ENCODE results near the gene TEX53.
A peak's percentile ranks its signal among the peaks of the same experiment; 100 is the strongest.

Gene TEX53

DNA sequence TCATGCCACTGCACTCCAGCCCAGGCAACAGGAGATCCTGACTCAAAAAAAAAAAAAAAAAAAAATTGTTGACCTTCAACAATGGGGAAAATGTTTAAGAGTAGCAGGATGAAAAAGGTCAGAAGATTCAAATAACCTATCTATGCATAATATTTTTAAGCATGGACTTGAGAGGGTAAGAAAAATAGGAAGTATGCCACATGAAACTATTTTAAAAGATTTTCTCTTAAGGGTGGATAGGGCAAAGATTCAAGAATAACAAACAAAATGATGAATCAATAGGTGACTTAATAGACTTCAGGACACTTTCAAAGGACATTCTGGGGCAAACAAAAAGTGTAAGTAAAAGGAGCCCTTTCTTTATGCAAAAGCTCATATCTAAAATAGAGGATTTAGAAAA is 21.2 kb upstream of the TEX53 start:
- no peak for DNase-seq

GRCh38 chr9:114678130-114678529 is 20.5 kb upstream of the TEX53 start:
- no peak for DNase-seq

DNA sequence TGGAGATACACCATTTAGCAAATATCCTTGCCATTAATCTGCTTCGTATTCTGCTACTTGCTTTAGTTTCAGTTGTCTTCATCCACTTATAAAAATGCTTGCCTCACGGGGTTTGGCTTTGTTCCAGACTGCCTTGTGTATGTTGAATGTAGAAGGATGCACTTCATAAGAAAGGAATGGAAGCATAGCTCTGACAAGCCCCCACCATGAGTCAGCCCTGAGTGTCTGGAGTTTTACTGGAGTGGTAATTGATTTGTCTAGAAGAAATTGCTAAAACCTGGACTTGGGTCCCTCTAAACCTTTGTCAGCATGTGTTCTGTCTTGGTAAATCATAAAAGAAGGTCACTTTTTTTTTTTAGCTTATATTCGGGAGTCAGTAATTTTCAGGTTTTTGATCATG is 19.8 kb upstream of the TEX53 start:
- DNase-seq: peak; percentile 87

- DNase-seq: no peak
Observed at GRCh38 chr9:114676901-114677300, 19.3 kb upstream of the TEX53 start.

GRCh38 chr9:114674798-114675540 is 17.4 kb upstream of the TEX53 start:
- DNase-seq: no peak

DNA sequence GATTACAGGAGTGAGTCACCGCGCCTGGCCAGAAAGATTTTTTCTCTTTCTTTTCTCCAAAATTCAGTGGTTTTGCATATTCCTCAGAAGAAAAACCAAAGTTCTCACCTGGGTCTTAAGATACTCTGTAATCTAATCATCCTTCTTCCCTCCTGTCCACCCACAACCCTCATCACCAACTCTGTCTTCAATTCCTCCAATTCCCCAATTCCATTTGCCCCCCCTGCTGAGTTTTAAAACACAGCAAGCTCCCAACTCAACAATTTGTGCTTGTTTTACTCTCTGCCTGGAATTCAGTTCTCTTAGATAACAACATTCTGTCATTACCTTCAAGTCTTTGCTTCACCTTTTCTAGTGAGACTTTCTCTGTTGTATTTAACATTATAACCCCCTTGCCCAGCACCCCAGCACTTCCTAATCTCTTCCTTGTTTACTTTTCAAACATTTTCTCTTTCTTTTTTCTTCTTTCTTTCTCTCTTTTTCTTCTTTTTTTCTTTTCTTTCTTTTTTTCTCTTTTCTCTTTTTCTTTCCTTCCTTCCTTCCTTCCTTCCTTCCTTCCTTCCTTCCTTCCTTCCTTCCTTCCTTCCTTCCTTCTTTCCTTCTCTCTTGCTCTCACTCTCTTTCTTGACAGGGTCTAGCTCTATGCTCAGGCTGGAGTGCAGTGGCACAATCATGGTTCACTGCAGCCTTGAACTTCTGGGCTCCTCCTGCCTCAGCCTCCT is 16.6 kb upstream of the TEX53 start:
- DNase-seq: no peak

DNA sequence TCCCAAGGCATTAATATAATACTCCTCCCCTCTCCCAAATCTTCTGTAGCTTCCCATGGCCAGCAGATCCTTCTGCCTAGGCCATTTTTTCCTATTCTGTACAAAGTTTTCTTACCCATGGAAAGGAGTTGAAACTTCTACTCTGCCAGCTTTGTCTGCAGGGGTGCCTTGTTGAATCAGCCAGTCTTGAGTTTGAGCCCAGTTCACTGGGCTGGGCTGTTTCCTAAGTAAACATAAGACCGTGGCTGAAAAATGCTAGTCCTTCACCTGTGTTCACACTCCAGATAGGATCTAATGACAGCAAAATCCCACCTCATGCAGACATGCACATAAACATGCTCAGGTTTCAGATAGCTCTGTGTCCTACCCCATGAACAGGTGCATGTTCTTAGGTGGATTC is 14.0 kb upstream of the TEX53 start:
- peak; percentile 20 for DNase-seq

- no peak for DNase-seq
Observed at GRCh38 chr9:114669961-114670360, 12.4 kb upstream of the TEX53 start.

GRCh38 chr9:114668146-114668545 is 10.5 kb upstream of the TEX53 start:
- no peak for DNase-seq

- DNase-seq: no peak
Observed at GRCh38 chr9:114666851-114667250, 9.2 kb upstream of the TEX53 start.

GRCh38 chr9:114666401-114666800 is 8.8 kb upstream of the TEX53 start:
- no peak for DNase-seq

DNA sequence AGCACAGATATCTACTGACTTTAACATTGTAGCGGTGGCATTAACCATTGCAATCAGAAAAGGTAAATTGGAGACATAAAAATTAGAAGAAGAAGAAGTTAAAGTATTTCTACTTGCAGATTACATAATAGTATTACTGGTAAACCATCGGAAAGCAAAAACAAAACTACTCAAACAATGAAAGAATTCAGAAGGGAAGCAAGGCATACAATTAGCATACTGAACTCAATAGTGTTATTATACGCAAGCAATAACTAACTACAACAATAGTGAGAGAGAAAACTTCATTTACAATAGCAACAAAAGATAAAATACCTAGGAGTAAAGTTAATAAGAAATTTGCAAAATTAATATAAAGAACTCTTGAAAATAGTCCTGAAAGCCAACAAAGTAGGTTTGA is 6.6 kb upstream of the TEX53 start:
- DNase-seq: no peak

DNA sequence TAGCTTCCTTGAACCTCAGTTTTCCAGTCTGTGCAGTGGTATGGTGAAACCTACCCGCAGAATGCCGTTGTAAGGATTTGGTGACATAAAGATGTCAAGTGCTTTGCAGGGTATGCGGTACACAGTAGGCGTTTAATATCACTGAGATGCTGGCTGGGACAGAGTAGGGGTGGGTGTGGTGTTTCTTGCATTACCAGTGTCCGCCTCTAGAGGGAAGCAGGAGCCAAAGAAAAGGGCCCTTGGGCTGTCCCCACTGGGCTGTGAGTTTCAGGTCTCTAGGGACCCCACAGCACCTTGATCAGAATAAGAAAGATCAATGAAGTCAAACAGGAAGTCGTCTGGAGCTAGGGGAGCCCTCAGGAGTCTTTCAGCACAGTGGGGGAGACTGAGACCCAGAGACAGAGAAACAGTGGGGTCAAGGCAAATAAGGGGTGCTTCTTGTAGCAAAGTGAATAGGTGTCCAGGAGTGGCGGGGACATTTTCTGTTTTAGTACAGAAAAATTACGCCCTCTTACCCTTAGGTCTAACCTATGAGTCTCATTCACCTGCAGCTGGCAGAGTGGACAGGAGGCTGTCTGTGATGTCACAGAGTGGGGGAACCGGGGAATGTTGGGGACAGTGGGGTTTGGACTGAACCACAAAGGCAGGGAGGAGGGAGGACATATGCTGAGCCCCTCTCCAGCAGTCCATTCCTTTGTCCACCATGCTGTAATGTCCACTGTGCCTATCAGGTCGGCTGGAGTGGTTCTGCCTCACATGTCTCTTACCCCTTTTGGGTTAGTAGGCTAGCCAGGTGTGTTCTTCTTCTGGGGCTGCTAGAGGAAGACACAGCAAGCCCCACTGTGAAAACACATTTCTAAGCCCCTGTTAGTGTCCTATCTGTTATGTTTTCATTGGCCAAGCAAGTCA is 4.7 kb upstream of the TEX53 start:
- peak; percentile 64 for DNase-seq

DNA sequence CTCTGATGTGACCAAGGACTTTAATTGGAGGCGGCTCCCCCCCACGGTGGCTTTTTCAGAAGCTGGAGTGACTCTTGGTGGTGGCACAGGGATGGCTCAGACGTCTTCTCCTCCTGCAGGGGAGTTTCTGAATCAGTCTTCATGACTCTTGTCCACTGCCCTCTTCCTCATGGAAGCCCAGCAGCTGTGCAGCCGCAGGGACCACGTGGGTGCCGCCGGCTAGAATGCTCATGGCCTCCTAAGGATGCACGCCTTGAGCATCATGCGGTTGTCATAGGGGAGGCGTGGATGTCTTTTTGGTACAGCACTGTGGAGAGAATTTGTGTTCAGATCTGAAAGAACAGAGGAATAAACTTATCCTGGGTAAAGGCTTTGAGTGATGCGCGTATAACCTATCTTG is 1.3 kb downstream of the TEX53 start:
- DNase-seq: no peak

GRCh38 chr9:114655689-114656088 is 1.9 kb downstream of the TEX53 start:
- DNase-seq: no peak

DNA sequence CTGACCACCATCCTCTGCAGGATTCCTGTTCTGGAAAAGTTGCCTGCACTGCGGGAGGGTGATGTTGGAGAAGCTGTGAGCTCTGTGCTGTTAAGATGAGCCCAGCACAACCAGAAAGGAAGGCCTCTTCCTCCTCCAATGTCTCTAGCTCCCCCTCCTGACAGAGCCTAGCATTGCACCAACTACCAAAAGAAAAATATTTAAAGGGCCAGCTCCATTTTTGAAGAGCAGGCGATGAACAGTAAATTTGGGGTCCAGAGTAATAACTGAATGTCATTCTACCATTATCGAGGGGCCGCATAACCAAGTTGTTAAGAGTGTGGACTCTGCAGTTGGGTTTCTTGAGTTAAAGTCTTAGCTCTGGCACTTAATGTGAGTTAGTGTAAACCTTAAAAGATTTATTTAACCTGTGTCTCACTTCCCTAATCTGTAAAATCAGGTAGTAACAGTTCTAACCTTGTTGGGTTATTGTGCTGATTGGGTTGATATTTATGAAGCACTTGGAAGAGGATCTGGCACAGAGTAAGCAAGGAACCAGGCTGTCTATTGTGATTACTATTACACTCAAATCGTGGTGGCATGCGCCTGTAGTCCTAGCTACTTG is 3.9 kb downstream of the TEX53 start:
- peak; percentile 77 for DNase-seq

DNA sequence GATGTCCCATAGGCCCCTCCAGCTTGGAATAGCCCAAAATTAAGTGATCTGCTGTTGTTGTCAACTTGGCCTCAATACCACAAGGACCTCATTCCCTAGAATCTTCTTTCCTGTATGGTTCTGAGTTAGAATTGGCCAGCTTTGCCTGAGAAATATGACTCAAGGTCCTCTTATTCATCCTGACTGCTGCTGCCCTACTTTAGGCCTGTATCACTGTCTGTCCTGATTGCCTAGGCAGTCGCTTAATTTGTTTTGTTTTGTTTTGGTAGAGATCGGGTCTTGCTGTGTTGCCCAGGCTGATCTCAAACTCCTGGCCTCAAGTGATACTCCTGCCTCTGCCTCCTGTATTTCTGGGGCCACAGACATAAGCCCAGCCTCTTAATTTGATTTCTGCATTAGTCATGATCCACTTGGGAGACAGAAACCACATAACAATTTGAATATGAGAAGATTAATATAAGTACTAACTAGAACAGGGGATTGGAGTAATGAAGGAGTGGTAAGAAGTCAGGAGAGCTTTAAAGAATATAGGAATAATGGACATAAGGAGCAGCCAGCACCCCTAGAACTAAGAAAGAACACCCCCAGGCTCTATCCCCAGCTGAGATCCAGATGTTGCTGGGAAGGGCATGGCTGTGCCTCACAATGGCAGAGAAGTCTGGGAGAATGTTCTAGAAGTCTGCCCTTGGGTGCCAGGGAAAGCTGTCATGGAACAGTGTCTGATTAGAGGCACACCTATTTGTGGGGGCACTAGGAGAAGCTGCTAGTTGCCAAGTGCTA is 4.6 kb downstream of the TEX53 start:
- no peak for DNase-seq

DNA sequence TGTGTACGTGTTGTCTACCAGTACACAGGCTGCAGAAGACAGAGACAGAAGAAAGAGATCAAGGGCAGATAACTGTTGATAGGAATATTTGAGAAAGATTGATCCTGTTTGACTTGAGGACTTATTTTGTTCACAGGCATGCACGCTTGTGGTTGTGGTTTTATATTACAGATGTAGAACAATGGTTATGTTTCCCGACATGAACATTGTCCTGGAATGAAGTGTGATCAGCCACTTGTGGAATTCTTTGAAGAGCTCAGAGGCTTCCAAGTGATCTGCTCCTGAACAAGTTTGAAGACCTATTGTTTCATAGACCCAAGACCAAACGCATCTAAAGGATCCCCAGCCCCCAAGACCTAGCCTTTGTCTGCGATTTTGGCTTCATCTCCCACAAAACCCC is 13.7 kb downstream of the TEX53 start:
- no peak for DNase-seq

DNA sequence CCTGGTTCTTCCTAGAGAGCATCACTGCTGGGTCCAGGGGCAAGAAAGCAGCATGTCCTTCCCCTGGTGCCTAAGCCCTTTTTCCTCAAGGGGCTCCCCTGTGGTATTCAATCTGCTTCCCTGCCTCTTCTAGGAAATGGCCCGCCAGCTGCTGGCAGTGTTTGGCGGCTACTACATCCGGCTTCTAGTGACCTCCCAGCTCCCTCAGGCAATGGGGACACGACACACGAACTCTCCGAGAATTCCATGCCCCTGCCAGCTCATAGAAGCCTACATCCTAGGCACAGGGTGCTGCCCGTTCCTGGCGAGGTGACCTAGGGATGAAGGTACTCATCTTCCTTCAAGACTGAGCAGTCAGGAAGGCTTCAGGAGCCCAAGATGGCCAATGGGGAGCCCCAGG is 14.6 kb downstream of the TEX53 start:
- DNase-seq: no peak

DNA sequence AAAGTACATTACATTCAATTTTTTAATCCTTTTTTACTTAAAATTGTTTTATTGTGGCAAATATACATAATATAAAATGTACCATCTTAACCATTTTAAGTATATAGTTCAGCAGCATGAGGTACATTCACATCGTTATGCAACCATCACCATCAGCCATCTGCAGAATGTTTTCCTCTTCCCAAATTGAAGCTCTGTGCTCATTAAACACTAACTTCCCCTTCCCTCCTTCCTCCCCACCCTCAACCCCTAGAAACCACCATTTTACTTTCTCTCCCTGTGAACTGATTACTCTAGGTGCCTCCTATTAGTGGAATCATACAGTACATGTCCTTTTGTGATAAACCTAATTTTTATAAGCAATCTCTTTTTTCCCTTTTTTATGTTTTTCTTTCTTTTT is 15.6 kb downstream of the TEX53 start:
- DNase-seq: no peak

DNA sequence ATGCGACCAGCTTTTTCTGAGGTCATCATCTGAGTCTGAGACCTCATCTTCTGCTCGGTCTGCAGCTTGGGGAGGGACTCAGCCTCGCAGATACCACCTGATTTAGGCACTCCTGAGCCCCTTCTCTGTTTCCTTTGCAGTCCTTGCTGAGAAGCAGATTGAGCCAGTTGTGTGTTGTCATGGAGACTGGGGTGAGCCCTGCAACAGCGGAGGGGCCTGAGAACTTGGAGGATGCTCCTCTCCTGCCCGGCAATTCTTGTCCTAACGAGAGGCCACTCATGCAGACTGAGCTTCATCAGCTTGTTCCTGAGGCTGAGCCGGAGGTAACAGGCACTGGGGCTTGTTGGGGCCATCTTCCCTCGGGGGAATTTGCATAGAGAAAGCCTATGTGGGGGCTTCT is 19.2 kb downstream of the TEX53 start:
- no peak for DNase-seq

DNA sequence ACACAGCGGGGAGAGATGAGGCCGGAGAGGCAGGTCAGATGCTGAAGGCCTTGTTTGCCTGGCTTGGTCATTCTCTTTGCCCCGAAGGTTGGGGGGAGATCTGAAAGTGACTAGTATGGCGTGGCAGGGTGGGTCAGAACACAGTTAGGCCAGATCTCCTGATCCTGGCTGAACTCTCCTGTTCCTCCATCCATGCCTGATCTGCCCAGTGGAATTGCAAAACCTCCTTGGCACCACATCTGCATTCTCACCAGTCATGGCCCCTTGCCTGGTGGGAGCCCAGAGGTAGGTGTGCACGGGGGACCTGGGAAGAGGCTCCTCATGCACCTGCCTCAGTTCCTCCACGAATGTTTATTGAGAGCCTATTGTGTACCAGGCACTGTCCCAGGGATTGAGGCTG is 23.2 kb downstream of the TEX53 start:
- DNase-seq: no peak

Data from DMS53 (cell line).